Caco-2 (cell line): ENCODE results near the gene C15orf39. TPM values are rescaled to one million over a fixed set of nuclear protein-coding genes. Genes with fewer than 3 reads are reported as not detected.
A peak's percentile ranks its signal among the peaks of the same experiment; 100 is the strongest.

Experiments
- BruUV-seq: library from RNA; stranded (reverse); fragments of 400-500 nt; replicated peaks from 2 replicates; lab custom pipeline; 2021; lab: Mats Ljungman, UMichigan
- CTCF ChIA-PET: fragments of 300-600 bp; sonication (Branson Sonifier 250); formaldehyde crosslinking; loops from one replicate; lab custom pipeline; 2022; ENCODE audit warnings: antibody characterized with exemption; lab: Charles Lee
- POLR2A ChIA-PET: fragments of 300-600 bp; sonication (Branson Sonifier 250); formaldehyde crosslinking; loops from one replicate; lab custom pipeline; 2022; ENCODE audit warnings: antibody characterized with exemption; lab: Charles Lee
- DNase-seq, 2 experiments: peaks; one replicate each; pipeline versions ENCODE4 v3.0.0 to v3.0.0-alpha.2; 2020 to 2022
- H3K27me3 ChIP-seq: replicated peaks from 2 replicates; pipeline ENCODE4 v1.6.0; 2011; ENCODE audit warnings: low read length; ENCODE audit not compliant: control insufficient read depth, insufficient read depth
- H3K36me3 ChIP-seq: 2 replicates; pipeline ENCODE4 v1.5.1; 2011; ENCODE audit warnings: low read length; ENCODE audit not compliant: control insufficient read depth, insufficient read depth
- H3K4me1 ChIP-seq: fragments of 250-450 bp; sonication (Bioruptor Pico); 2 replicates; pipeline ENCODE4 v1.5.1; 2020; ENCODE audit warnings: mild to moderate bottlenecking
- H3K4me3 ChIP-seq: 2 replicates; pipeline ENCODE4 v1.5.1; 2011; ENCODE audit warnings: low read depth, mild to moderate bottlenecking, control low read depth, low read length
- H3K9me3 ChIP-seq: fragments of 250-450 bp; sonication (Bioruptor Pico); 2 replicates; pipeline ENCODE4 v1.5.1; 2020; ENCODE audit warnings: mild to moderate bottlenecking, moderate library complexity
- H3K27ac Mint-ChIP-seq: one replicate; pipeline ENCODE4 v1.8.0; 2022; ENCODE audit warnings: mixed read lengths; ENCODE audit not compliant: unreplicated experiment
- H3K27me3 Mint-ChIP-seq: one replicate; pipeline ENCODE4 v1.8.0; 2022; ENCODE audit warnings: mixed read lengths; ENCODE audit not compliant: insufficient read depth, unreplicated experiment
- H3K36me3 Mint-ChIP-seq: one replicate; pipeline ENCODE4 v1.8.0; 2022; ENCODE audit warnings: mild to moderate bottlenecking, mixed read lengths; ENCODE audit not compliant: insufficient read depth, unreplicated experiment
- H3K4me1 Mint-ChIP-seq: one replicate; pipeline ENCODE4 v1.8.0; 2022; ENCODE audit warnings: low read depth, mixed read lengths; ENCODE audit not compliant: unreplicated experiment
- H3K4me3 Mint-ChIP-seq: one replicate; pipeline ENCODE4 v1.8.0; 2022; ENCODE audit warnings: mild to moderate bottlenecking, moderate library complexity, mixed read lengths; ENCODE audit not compliant: unreplicated experiment
- H3K9me3 Mint-ChIP-seq: one replicate; pipeline ENCODE4 v1.8.0; 2022; ENCODE audit warnings: mixed read lengths; ENCODE audit not compliant: unreplicated experiment
- intact Hi-C: fragments of 100-400 bp; cut with micrococcal nuclease; formaldehyde crosslinking; loops from one replicate; pipeline ENCODE4 v1.10.0; 2022; ENCODE audit not compliant: unreplicated experiment
- total RNA-seq: library from RNA; stranded (reverse); gene quantifications from 2 replicates; pipeline ENCODE4 v1.2.3, GENCODE V29; 2022
- TF ChIP-seq, protein P1 (sequence below), 2 experiments: fragments of 200-600 bp in 1 of 2; IDR thresholded peaks; 1 replicate in 1 of 2; 2 replicates in 1 of 2; pipeline versions ENCODE4 v1.5.1 to v1.8.0; 2011 to 2022; ENCODE audit warnings: antibody characterized with exemption in 1 of 2, control low read depth in 1 of 2, inconsistent platforms in 1 of 2, low read depth in 1 of 2, low read length in 1 of 2, mild to moderate bottlenecking in 1 of 2, moderate library complexity in 1 of 2; ENCODE audit not compliant: insufficient read depth in 1 of 2, severe bottlenecking in 1 of 2, unreplicated experiment in 1 of 2

Gene C15orf39
- total RNA-seq, 1 experiment from 2014 or later = 48.2 TPM

DNA sequence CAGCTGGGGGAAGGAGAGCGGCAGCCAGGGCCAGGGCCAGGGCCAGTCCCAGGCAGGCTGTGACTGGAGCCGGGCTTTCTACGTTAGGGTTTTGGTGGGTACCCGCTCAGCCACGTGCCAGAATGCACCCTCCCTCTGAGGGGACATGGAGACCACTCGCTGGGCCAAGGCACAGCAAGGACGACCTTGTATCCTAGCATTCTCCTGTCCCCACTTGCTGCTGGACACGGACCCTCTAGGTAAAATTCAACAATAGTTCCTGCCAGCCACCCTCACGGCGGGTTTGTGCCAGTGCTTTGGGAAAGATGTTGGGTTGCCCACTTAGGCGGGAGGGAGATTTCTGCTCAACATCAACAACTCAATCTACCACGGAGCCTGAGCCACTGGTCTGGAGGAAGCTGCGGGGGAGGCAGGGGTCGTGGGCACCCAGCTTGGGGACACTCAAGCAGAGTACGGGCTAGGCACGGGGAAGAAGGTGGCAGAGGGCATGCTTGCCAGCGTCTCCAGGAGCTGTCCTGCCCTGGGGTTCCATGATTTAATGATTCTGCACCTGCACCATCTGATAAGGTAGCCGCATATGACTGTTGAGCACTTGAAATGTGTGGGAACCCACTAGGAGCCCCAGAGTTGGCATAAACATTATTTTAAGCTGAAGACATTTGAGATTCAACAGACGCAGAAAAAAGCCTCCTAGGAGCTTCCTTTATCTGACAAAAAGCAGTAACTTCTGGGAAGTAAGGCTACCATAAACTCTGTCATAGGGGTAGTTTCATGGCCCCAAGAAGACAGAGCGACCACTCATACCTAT lies 22.5 kb upstream of the C15orf39 start:
- TF ChIP-seq, protein P1, sequence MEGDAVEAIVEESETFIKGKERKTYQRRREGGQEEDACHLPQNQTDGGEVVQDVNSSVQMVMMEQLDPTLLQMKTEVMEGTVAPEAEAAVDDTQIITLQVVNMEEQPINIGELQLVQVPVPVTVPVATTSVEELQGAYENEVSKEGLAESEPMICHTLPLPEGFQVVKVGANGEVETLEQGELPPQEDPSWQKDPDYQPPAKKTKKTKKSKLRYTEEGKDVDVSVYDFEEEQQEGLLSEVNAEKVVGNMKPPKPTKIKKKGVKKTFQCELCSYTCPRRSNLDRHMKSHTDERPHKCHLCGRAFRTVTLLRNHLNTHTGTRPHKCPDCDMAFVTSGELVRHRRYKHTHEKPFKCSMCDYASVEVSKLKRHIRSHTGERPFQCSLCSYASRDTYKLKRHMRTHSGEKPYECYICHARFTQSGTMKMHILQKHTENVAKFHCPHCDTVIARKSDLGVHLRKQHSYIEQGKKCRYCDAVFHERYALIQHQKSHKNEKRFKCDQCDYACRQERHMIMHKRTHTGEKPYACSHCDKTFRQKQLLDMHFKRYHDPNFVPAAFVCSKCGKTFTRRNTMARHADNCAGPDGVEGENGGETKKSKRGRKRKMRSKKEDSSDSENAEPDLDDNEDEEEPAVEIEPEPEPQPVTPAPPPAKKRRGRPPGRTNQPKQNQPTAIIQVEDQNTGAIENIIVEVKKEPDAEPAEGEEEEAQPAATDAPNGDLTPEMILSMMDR (IDR thresholded peaks at IDR 0.05; ENCODE audit: insufficient read depth in 1 of 2, low read depth in 1 of 2, low read length in 1 of 2, severe bottlenecking in 1 of 2, unreplicated experiment in 1 of 2) = no peak
- 0 out of 2 replicates have a peak, but pooled peaks cover 5% of the 10 kb centered on the region for H3K9me3 ChIP-seq
- POLR2A ChIA-PET = interaction anchor here (1.4 kb wide), 1 partner anchor 22 kb away, joined by 5 read pairs; the partner anchor contains the start of gene C15orf39
- H3K36me3 ChIP-seq = no peaks in the 10 kb centered on the region
- Mint-ChIP-seq H3K27me3 (no peaks in the 10 kb centered on the region), H3K9me3 (no peaks in the 10 kb centered on the region), H3K4me1 (peaks cover 51% of the 10 kb centered on the region), H3K27ac (peak overlapping the region; percentile 59), H3K4me3 (no peak overlapping the region), H3K36me3 (peaks cover 2% of the 10 kb centered on the region)
- peaks cover 75% of the 10 kb centered on the region for H3K4me1 ChIP-seq
- no TSS peak for BruUV-seq
- H3K27me3 ChIP-seq = no peaks in the 10 kb centered on the region
- intact Hi-C loops = no loop called here
- peak overlapping the region; percentile 2; the same call in 1 of the 2 replicates for H3K4me3 ChIP-seq
- no peak for DNase-seq
- CTCF ChIA-PET = interaction anchor here (1.4 to 2.0 kb wide), 2 partner anchors 136 to 150 kb away, joined by 4 to 7 read pairs; no protein-coding TSS in a partner anchor

DNA sequence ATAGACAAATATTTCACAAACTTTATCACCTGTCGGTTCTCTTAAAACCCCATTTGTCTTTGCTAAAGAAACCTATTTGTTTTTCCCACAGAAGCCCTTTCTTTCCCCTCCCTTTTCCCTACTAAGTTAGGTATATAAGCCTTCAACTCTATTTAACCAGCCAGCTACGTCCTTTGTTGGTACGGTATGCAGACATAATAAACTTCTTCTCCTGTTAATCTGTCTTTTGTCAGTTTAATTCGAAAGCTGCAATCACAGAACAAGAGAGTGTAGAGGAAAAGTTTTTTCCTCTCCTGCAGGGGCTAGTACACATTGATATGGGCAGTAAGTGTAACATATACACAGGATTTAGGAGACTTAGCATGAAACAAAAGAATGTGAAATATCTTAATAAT lies 21.9 kb upstream of the C15orf39 start:
- Histone ChIP-seq H3K4me1 (peaks cover 75% of the 10 kb centered on the region), H3K9me3 (0 out of 2 replicates have a peak, but pooled peaks cover 5% of the 10 kb centered on the region), H3K36me3 (no peaks in the 10 kb centered on the region), H3K27me3 (no peaks in the 10 kb centered on the region), H3K4me3 (no peak overlapping the region)
- peak in 1 of 2 experiments; percentile 13 for DNase-seq
- peaks cover 55% of the 10 kb centered on the region for H3K4me1 Mint-ChIP-seq
- POLR2A ChIA-PET = interaction anchor here (1.4 kb wide), 1 partner anchor 22 kb away, joined by 5 read pairs; the partner anchor contains the start of gene C15orf39
- BruUV-seq = TSS peak; percentile 48
- H3K27ac Mint-ChIP-seq = peak overlapping the region; percentile 59
- intact Hi-C loops = loop anchor here (2.0 kb wide), 1 partner anchor 39 kb away; no protein-coding TSS in a partner anchor
- no peaks in the 10 kb centered on the region for H3K27me3 Mint-ChIP-seq
- H3K4me3 Mint-ChIP-seq = no peak overlapping the region
- TF ChIP-seq, protein P1 (IDR thresholded peaks at IDR 0.05; ENCODE audit: insufficient read depth in 1 of 2, low read depth in 1 of 2, low read length in 1 of 2, severe bottlenecking in 1 of 2, unreplicated experiment in 1 of 2) = no peak
- CTCF ChIA-PET = interaction anchor here (1.4 to 2.0 kb wide), 2 partner anchors 136 to 150 kb away, joined by 4 to 7 read pairs; no protein-coding TSS in a partner anchor
- no peaks in the 10 kb centered on the region for H3K9me3 Mint-ChIP-seq
- H3K36me3 Mint-ChIP-seq = peaks cover 6% of the 10 kb centered on the region

GRCh38 chr15:75181780-75182179 lies 19.9 kb upstream of the C15orf39 start:
- Mint-ChIP-seq H3K9me3 (no peaks in the 10 kb centered on the region), H3K36me3 (peaks cover 6% of the 10 kb centered on the region), H3K27ac (peak overlapping the region; percentile 83), H3K4me3 (peak overlapping the region; percentile 59), H3K27me3 (no peaks in the 10 kb centered on the region), H3K4me1 (peaks cover 49% of the 10 kb centered on the region)
- ChIA-PET POLR2A (interaction anchor here (0.7 to 2.6 kb wide), 3 partner anchors 19 to 156 kb away, joined by 3 to 25 read pairs (median 16); partner anchors contain the start of gene C15orf39), CTCF (interaction anchor here (0.8 to 3.3 kb wide), 5 partner anchors 19 to 139 kb away, joined by 3 to 36 read pairs (median 4); partner anchors contain the start of gene C15orf39)
- Histone ChIP-seq H3K9me3 (0 out of 2 replicates have a peak, but pooled peaks cover 5% of the 10 kb centered on the region), H3K36me3 (no peaks in the 10 kb centered on the region), H3K4me3 (no peak overlapping the region), H3K4me1 (peaks cover 62% of the 10 kb centered on the region), H3K27me3 (no peaks in the 10 kb centered on the region)
- TF ChIP-seq, protein P1 (IDR thresholded peaks at IDR 0.05; ENCODE audit: insufficient read depth in 1 of 2, low read depth in 1 of 2, low read length in 1 of 2, severe bottlenecking in 1 of 2, unreplicated experiment in 1 of 2) = no peak
- DNase-seq = no peak
- intact Hi-C loops = loop anchor here (1.0 to 2.0 kb wide), 4 partner anchors 19 to 145 kb away; no protein-coding TSS in a partner anchor
- BruUV-seq = TSS peak; percentile 71
